H1 (cell line): ENCODE measurements around the gene FAF2.

Experiments used
- EP300 ChIP-seq, 2 experiments: IDR thresholded peaks; 1 replicate in 1 of 2; 2 replicates in 1 of 2; pipeline ENCODE4 v1.6.1; 2011 to 2012; ENCODE audit warnings: low read depth in 2 of 2, low read length in 2 of 2, mild to moderate bottlenecking in 2 of 2, borderline replicate concordance in 1 of 2, inconsistent platforms in 1 of 2, moderate library complexity in 1 of 2
- EZH2 ChIP-seq: fragments of 200-600 bp; sonication (generic); IDR thresholded peaks from 2 replicates; pipeline ENCODE4 v1.7.1; 2012; ENCODE audit warnings: low read depth, mild to moderate bottlenecking, moderate library complexity, low read length, inconsistent platforms; ENCODE audit not compliant: severe bottlenecking
- POLR2A ChIP-seq, 2 experiments: IDR thresholded peaks; 1 replicate in 1 of 2; 2 replicates in 1 of 2; pipeline ENCODE4 v1.6.1; 2011; ENCODE audit warnings: low read depth in 2 of 2, low read length in 2 of 2, mild to moderate bottlenecking in 2 of 2; ENCODE audit errors: control extremely low read depth in 1 of 2
- POLR2AphosphoS5 ChIP-seq: IDR thresholded peaks from 2 replicates; pipeline ENCODE4 v1.6.1; 2011; ENCODE audit warnings: low read depth, low read length
- TF ChIP-seq, protein P1 (sequence below), 3 experiments: IDR thresholded peaks; 1 replicate in 2 of 3; 2 replicates in 1 of 3; pipeline versions ENCODE4 v1.5.1 to v1.6.1; 2011; ENCODE audit warnings: low read length in 3 of 3, mild to moderate bottlenecking in 3 of 3, inconsistent platforms in 2 of 3, low read depth in 1 of 3, moderate library complexity in 1 of 3; ENCODE audit not compliant: insufficient read depth in 1 of 3; ENCODE audit errors: control extremely low read depth in 1 of 3

DNA sequence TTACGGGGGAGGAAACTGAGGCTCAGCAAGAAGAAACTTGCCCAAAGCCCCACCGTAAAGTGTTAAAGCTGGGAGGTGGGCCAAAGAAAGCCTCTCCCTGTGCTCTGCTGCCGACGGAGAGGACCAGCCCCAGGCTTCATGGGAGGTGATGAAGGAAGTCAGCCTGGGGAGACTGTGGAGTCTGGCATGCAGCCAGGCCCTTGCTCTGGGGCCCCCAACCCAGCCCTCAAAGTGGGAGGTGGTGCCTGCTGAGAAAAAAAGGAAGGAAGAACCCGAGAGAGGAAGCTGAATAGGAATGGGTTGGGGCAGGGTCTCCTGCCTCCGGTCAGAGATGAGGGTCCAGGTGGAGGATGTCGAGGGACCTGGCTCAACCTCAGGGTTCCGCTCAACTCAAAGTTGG, 85.2 kb downstream of the FAF2 start:
- no peak for TF ChIP-seq EP300 (IDR thresholded peaks at IDR 0.05; ENCODE audit: borderline replicate concordance in 1 of 2, low read depth in 2 of 2, low read length in 2 of 2)
- TF ChIP-seq, protein P1, sequence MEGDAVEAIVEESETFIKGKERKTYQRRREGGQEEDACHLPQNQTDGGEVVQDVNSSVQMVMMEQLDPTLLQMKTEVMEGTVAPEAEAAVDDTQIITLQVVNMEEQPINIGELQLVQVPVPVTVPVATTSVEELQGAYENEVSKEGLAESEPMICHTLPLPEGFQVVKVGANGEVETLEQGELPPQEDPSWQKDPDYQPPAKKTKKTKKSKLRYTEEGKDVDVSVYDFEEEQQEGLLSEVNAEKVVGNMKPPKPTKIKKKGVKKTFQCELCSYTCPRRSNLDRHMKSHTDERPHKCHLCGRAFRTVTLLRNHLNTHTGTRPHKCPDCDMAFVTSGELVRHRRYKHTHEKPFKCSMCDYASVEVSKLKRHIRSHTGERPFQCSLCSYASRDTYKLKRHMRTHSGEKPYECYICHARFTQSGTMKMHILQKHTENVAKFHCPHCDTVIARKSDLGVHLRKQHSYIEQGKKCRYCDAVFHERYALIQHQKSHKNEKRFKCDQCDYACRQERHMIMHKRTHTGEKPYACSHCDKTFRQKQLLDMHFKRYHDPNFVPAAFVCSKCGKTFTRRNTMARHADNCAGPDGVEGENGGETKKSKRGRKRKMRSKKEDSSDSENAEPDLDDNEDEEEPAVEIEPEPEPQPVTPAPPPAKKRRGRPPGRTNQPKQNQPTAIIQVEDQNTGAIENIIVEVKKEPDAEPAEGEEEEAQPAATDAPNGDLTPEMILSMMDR (IDR thresholded peaks at IDR 0.05; ENCODE audit: control extremely low read depth in 1 of 3, insufficient read depth in 1 of 3, low read depth in 1 of 3, low read length in 3 of 3) = no peak
- TF ChIP-seq EZH2 = no peak
- TF ChIP-seq POLR2AphosphoS5 = no peak; the same call in 1 of the 2 replicates
- no peak for TF ChIP-seq POLR2A (IDR thresholded peaks at IDR 0.05; ENCODE audit: control extremely low read depth in 1 of 2, low read depth in 2 of 2, low read length in 2 of 2)
